GM10847 (cell line): ENCODE measurements around the gene PHRF1.

Experiments
- POLR2A ChIP-seq: IDR thresholded peaks from 2 replicates; pipeline ENCODE4 v1.6.1; 2011; ENCODE audit not compliant: insufficient read length; ENCODE audit errors: extremely low read depth

The PHRF1 gene

GRCh38 chr11:618856-619627 is 42.8 kb downstream of the PHRF1 start:
- no peak for TF ChIP-seq POLR2A

DNA sequence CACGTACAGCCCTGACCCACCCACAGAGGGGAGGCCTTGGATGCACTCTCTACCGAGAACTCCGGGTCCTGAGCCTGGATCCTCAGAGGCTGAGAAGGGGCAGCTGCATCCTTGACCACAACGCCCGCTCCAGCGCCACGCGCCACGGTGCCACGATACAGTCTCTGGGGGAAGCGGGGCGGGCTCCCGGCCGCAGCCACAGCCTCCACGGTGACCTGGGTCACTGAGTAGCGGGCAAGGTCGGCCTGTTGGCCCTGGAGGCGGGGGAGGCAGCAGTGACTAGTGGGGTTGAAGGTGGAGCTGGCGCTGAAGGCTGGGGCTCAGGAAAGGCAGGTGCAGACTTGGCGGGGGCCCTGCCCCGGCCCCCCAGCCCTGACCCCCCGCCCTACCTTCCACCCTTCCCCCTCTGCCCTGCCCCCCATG is 43.4 kb downstream of the PHRF1 start:
- no peak for TF ChIP-seq POLR2A

- TF ChIP-seq POLR2A = no peak
These were observed 43.9 kb downstream of the PHRF1 start for GRCh38 chr11:620201-620600.

GRCh38 chr11:620935-621814 is 44.9 kb downstream of the PHRF1 start:
- no peak for TF ChIP-seq POLR2A

- TF ChIP-seq POLR2A = no peak
These were observed 45.6 kb downstream of the PHRF1 start for GRCh38 chr11:621838-622237.

DNA sequence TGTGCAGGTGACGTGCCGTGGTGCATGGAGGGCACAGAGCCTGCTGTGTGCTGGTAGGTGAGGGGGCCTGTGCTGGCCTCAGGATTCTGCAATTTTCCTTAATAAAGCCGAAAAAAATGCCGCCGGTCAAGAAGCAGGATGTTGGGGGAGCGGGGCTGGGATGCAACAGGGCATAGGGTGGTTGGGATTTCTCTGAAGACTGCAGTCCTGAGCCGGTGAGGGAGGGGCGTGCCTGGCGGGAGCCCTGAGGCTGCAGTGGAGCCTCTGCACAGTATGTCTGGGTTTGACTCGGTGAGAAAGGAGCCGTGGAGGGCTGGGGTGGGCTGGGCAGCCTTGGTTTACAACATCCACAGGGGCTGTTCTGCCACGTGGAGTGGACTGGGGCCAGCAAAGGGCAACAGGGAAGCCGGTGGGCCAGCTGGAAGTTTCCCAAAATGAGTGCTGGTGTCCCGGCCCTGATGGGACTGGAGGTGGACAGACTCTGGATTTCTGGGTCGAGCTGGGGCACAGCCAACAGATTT is 47.1 kb downstream of the PHRF1 start:
- no peak for TF ChIP-seq POLR2A

- TF ChIP-seq POLR2A = no peak
These were observed 47.9 kb downstream of the PHRF1 start for GRCh38 chr11:623999-624704.

GRCh38 chr11:624705-625635 is 48.7 kb downstream of the PHRF1 start, which contains the start of gene CDHR5:
Gene CDHR5 (minus strand): TSS chr11:624955. CDS start chr11:624902, 53 bp downstream.
- no peak for TF ChIP-seq POLR2A

DNA sequence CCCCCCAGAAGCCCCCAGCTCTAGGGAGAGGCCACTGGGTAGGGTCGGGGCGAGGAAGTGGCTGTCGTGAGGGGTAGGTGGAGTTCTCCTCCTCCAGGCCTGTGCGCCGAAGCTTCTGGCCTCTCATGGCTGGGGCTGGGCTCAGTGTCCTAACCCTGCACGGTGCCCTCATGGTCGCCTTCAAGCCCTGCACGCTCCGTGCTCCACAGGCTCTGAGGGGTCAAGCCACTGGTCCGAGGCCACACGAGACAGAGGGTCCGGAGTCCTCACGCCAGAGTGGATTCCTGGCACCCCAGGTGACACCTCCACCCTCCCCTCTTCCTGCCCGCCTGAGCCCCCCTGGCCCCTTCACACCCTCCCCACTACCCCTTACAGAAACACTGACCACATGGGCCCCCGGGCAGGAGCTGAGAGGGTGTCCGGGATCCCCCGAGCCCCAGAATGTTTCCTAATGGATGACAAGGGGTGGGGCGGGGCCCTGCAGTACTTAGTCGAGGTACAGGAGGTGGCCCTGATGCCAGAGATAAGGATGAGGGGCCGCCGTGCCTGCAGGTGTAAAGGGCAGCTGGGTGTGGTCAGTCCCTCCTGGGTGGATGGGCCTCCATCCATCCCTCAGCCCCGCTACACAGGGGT is 49.5 kb downstream of the PHRF1 start:
- TF ChIP-seq POLR2A = no peak

DNA sequence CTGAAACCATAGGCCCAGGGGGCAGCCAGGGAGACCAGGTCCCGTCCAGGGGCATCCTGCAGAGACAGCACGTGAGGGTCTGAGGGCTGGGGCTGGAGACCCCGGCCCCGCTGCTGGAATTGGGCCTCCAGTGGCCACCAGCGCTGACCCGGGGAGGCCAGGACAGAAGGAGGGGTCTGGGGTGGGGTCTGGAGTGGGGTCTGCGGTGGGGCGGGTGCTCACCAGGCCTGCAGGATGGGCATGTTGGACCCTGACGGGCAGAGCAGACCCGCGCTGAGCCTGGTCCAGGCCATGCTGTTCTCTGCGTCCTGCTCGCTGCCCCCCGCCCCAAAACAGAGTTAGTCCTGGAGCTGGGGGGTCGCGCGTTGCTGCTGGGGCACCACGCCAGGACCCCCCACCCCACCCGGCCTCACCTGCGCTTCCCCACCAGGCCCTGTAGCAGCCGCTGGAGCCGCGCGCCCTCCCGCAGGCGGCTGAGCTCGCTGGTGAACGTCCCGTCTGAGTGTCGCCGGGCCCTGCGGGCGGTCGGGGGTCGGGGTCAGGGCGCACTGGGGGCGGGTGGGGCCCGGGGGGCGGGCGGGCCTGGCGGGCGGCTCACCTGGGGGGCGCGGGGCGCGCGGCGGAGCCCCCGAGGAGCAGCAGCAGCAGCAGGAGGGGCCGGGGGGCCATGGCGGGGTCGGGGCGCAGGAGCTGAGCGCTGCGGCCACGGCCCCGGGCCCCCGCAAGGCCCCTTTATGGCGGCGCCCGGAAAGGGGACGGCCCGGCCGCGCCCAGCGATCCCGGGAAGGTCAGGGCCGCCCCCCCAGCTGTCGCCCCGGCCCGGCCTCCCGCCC is 50.4 kb downstream of the PHRF1 start, which contains the start of gene SCT:
Gene SCT, minus strand, starts transcription at position 707 of the 833 bp plus-strand sequence. Its CDS starts 38 bp downstream, at position 669.
- no peak for TF ChIP-seq POLR2A

DNA sequence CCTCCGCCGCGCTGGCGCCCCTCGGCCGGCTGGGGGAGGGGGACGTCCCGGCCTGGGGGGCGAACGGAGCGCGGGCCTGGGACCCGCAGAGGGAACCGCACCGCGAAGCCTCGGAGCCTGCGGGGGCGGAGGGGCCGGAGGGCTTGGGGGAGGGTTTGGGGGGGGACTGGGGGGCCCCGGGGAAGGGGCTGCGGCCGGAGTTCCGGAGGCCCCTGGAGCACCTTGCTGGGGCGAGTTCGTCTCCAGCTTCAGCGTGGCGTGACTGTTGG is 51.0 kb downstream of the PHRF1 start:
- no peak for TF ChIP-seq POLR2A

- no peak for TF ChIP-seq POLR2A
These were observed 51.8 kb downstream of the PHRF1 start for GRCh38 chr11:628056-628455.

GRCh38 chr11:629237-629583 is 52.9 kb downstream of the PHRF1 start:
- no peak for TF ChIP-seq POLR2A
